HG03039 (cell line): ENCODE data around the gene ZNF580.

Source experiments
- ATAC-seq: cut with Tn5 transposase; IDR thresholded peaks from one replicate; pipeline ENCODE4 v1.9.1; 2021; ENCODE audit warnings: mild to moderate bottlenecking, moderate library complexity; ENCODE audit not compliant: unreplicated experiment

The ZNF580 gene

DNA sequence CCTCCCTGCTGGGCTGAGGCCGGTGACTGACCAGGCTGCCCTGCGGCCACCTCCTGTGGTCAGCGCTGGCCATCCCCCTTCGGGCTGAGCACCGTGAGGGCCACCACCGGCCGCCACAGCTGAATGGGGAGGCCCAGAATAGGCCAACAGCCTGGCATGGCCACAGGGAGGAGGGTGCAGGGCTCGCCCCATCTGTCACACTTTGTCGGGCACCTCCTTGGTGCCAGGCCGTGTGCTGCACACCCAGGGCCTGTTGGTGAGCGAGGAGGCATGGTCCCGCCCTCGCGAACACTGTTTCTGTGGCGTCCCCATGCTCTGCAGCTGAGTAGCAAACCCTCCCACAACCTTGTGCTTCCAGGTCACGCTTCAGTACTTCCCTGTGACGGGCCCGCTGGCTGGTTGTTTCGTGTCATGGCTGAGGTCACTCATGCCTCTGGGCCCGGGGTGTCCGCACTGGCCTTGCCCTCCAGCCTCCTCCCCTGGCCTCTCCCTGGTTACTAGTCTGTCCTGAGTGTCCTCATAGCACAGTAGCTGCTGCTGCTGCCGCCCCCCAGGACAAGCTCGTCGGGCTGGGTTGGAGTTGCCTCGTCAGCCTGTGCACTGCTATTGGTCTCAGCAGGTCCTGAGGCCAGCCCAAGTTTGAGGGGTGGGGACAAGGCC lies 49.4 kb downstream of the ZNF580 start:
- no peak for ATAC-seq

DNA sequence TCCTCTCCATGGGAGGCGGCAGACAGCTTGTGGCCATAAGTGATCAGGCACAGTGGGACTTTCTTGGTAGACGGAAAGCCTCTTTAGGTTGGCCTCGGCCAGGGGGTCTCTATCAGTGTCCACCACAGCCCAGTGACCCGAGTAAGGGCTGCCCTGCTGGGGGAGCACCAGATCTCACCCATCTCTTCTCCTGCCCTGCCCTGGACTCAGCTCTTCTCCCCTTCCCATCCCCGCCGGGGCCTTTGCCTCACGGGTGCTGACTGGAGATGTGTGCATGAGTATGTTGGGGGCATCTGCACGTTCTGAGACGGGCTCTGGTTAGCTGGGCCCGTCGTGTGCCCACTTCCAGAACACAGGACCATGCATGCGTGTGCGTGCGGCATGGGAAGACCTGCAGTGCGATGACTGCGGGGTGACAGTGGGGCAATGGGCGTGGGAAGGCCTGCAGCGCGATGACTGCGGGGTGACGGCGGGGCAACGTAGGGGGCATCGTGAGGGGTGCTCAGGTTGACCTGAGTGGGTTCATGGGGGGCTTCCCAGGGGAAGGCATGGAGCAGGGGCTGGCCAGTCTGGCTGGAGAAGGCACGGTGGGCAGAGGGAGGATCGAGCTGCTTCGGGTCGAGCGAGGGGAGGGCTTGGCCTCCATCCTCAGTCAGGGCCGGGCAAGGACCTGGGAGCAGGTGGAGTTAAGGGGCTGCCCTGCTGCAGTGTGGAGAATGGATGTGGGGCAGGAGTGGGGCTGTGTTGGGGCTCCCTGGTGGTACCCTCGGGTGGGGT lies 50.2 kb downstream of the ZNF580 start:
- no peak for ATAC-seq

DNA sequence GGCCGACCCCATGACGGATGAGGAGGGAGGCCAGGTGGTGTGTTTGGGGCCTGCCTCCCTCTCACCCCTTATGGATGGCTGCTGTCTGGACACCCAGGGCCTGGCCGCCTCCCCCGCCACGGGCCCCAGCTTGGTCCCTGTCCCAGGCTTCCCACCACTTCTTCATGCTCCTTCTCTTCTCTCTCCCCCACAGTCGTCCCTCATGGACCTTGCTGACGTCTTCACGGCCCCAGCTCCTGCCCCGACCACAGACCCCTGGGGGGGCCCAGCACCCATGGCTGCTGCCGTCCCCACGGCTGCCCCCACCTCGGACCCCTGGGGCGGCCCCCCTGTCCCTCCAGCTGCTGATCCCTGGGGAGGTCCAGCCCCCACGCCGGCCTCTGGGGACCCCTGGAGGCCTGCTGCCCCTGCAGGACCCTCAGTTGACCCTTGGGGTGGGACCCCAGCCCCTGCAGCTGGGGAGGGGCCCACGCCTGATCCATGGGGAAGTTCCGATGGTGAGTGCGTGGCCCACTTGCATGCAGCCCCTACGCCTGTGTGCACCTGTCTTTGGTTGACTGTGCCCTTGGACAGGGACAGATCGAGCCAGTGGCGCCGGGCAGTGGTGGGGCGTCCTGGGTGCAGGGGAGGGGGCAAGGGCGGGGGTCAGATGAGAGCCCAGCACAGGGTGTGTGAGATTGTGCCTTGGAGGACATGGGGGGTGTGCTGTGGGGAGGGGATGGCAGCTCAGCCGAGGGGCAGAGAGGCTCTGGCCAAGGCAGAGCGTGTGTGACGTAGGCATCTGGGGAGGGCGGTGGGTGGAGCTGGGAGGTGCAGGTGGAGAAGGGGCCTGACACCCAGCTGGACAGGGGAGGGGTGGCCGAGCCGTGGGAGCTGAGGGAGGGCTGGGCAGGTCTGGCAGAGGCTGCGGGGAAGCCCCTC lies 51.0 kb downstream of the ZNF580 start:
- ATAC-seq, result no peak

DNA sequence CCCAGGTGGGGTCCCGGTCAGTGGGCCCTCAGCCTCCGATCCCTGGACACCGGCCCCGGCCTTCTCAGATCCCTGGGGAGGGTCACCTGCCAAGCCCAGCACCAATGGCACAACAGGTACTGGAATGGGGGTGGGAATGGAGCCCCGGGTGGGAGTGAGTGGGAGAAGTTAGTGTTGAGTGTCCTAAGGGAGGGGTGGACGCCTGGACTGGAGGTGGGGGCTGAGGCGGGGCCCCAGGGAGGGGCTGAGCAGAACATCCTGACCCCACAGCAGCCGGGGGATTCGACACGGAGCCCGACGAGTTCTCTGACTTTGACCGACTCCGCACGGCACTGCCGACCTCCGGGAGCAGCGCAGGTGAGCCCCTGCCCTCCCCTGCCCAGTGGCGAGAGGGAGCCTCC lies 51.9 kb downstream of the ZNF580 start:
- no peak for ATAC-seq
